Bronchial epithelial cell (primary cell): ENCODE data around the gene YWHAG. TPM values are rescaled to one million over a fixed set of nuclear protein-coding genes. Genes with fewer than 3 reads are reported as not detected.
"Not testable (repeated sequence)": the region's sequence is repeated elsewhere in the genome, so short reads cannot be mapped to it uniquely, and the experiment has no call there.

Experiments
- DNase-seq: peaks from one replicate; pipeline ENCODE4 v3.0.0-alpha.2; 2010; ENCODE audit warnings: low read depth
- FAIRE-seq: peaks from 2 replicates; lab custom pipeline; 2011; peaks lifted over from hg19 to GRCh38; lab: Jason Lieb, UNC
- H3K27me3 ChIP-seq: 2 replicates; pipeline ENCODE4 v1.5.1; 2011; ENCODE audit warnings: low read length; ENCODE audit not compliant: control insufficient read depth, insufficient read depth
- H3K36me3 ChIP-seq: 2 replicates; pipeline ENCODE4 v1.5.1; 2011; ENCODE audit warnings: low read length; ENCODE audit not compliant: control insufficient read depth, insufficient read depth
- H3K4me3 ChIP-seq: 2 replicates; pipeline ENCODE4 v1.5.1; 2011; ENCODE audit warnings: mild to moderate bottlenecking, low read depth, low read length, control low read depth
- CTCF ChIP-seq: IDR thresholded peaks from 2 replicates; pipeline ENCODE4 v1.5.1; 2011; ENCODE audit warnings: mild to moderate bottlenecking, moderate library complexity, low read length, control low read depth, inconsistent platforms; ENCODE audit not compliant: insufficient read depth, severe bottlenecking
- total RNA-seq: library from RNA; depleted of rRNA; stranded (reverse); fragments of >200 nt; gene quantifications from 2 replicates; pipeline ENCODE4 v1.2.1, GENCODE V29; 2014

Gene YWHAG
- 112 and 142 TPM in 2 replicates for total RNA-seq

- Histone ChIP-seq H3K27me3 (no peaks in the 10 kb centered on the region), H3K36me3 (peaks cover 5% of the 10 kb centered on the region), H3K4me3 (peak within 1 kb of the TSS; percentile 100)
- peak; percentile 52 for DNase-seq
- no peak for FAIRE-seq
- no peak for TF ChIP-seq CTCF
Measured at GRCh38 chr7:76358481-76359110, at the start of gene YWHAG. Gene YWHAG (minus strand): TSS chr7:76358991. CDS start chr7:76358808, 183 bp downstream.

GRCh38 chr7:76408121-76408560, 49.4 kb upstream of the YWHAG start:
- no peak for DNase-seq
- Histone ChIP-seq H3K27me3 (no peaks in the 10 kb centered on the region), H3K4me3 (no peak overlapping the region), H3K36me3 (no peaks in the 10 kb centered on the region)
- FAIRE-seq: no peak
- TF ChIP-seq CTCF: no peak

GRCh38 chr7:76407718-76408117, 48.9 kb upstream of the YWHAG start:
- H3K4me3 ChIP-seq: no peak overlapping the region
- no peaks in the 10 kb centered on the region for H3K27me3 ChIP-seq
- no peak for TF ChIP-seq CTCF
- H3K36me3 ChIP-seq: no peaks in the 10 kb centered on the region
- DNase-seq (no peak), FAIRE-seq (no peak)

- no peak for FAIRE-seq
- TF ChIP-seq CTCF: no peak
- H3K4me3 ChIP-seq: no peak overlapping the region
Measured at GRCh38 chr7:76405738-76406137, 46.9 kb upstream of the YWHAG start.

GRCh38 chr7:76403780-76404494, 45.1 kb upstream of the YWHAG start:
- Histone ChIP-seq H3K4me3 (no peak overlapping the region), H3K27me3 (no peaks in the 10 kb centered on the region), H3K36me3 (peaks cover 3% of the 10 kb centered on the region)
- DNase-seq: no peak
- TF ChIP-seq CTCF: no peak
- FAIRE-seq: no peak

More at GRCh38 chr7:76405738-76406137, 46.9 kb upstream of the YWHAG start:
- no peak for DNase-seq
- H3K27me3 ChIP-seq: no peaks in the 10 kb centered on the region
- H3K36me3 ChIP-seq: peaks cover 2% of the 10 kb centered on the region

- not testable (repeated sequence) for FAIRE-seq, H3K4me3 ChIP-seq, H3K27me3 ChIP-seq, H3K36me3 ChIP-seq, DNase-seq
Measured at GRCh38 chr7:76403097-76403496, 44.3 kb upstream of the YWHAG start.
